GM21381 (cell line): ENCODE measurements around the gene PXYLP1.

Experiments used
- ATAC-seq: cut with Tn5 transposase; IDR thresholded peaks from one replicate; pipeline ENCODE4 v1.9.1; 2021; ENCODE audit warnings: mild to moderate bottlenecking, moderate library complexity; ENCODE audit not compliant: unreplicated experiment

PXYLP1 gene

DNA sequence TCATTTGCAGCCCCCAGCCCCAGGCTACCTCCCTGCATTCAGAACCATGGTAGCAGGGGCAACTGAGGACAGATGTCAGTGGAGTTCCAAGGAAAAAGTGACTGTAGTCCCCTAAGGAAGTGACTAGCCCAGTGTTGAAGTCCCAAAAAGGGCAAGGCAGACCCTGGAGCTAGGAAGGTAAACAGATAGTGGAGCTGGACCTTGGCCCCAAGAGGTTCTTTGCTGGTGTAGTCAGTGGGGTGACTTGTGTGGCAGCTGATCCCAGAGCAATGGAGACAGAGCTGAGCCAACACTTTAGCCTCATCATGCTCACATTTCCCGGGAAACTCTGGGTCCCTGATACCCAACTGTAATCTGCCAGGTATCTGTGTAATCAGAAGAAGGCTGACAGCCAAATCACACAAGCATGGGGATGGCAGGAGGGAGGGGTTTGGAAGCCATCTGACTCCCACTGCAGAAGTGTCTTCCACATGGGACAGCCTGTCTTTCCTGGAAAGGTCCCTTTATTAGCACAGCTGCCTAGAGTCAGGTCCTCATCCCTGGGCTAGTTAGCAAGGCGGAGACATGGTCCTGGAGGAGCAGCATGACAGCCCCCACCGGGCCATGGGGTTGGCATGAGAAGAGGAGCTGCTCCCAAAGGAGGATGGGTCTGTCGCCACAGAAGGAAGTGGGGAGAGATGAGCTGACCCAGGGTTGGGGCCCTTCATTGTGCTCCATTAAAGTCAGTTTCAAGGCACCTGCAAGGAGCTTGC is 39.8 kb downstream of the PXYLP1 start:
- no peak for ATAC-seq

DNA sequence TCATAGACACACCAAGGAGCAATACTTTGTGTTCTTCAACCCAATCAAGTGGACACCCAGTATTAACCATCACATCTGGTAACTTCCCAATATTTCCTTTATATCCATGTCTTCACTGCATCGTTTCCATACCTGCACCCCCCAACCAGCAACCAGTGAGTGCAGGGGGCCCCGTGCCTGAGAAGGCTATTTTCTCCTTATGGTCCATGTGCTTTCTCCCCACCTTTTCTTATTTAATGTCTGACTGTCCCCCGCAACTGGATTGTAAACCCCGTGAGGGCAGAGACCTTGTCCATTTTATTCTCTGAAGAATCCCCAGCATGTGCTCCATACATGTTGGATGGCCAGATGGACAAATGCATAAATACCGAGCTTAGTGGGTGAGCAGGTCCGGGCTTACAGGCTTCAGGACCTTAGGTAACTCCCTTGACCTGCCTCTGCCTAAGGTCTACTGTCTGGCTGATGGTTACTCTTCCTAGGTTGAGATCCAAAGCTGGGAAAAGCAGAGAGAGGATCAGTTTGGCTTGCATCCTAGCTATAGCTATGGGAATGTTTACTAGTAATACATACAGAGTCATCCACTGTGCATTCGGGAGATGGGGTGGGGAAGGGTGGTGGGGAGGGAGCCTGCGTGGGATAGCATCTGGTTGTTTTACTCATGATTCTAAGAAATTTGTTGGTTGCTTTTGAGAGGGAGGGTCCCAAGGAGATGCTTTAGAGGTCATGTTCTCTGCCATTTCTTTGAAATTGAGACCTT is 41.5 kb downstream of the PXYLP1 start:
- no peak for ATAC-seq

GRCh38 chr3:141273700-141274410 is 42.2 kb downstream of the PXYLP1 start:
- ATAC-seq: no peak

- ATAC-seq: no peak
Observed at GRCh38 chr3:141274411-141275031, 42.9 kb downstream of the PXYLP1 start.

GRCh38 chr3:141275032-141275422 is 43.4 kb downstream of the PXYLP1 start:
- ATAC-seq: no peak

DNA sequence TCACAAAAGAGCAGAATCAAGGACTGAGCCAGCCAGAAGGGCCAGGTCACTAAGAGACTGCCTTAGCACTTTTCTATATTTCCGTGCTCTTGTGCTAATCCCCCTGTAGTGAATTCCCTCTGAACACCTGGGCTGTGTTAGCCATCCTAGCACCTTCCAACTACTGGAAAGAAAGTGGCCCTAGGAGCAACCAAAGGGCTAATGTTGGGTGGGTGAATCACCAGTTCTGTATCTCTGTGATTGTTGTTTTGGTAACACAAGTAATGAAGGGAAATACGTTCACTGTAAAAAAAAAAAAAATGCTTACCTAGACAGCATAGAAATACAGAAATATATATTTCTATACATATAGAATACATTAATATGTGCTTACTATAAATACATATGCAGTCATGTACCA is 43.9 kb downstream of the PXYLP1 start:
- no peak for ATAC-seq

- no peak for ATAC-seq
Observed at GRCh38 chr3:141275973-141276372, 44.3 kb downstream of the PXYLP1 start.

GRCh38 chr3:141276398-141276797 is 44.8 kb downstream of the PXYLP1 start:
- no peak for ATAC-seq

DNA sequence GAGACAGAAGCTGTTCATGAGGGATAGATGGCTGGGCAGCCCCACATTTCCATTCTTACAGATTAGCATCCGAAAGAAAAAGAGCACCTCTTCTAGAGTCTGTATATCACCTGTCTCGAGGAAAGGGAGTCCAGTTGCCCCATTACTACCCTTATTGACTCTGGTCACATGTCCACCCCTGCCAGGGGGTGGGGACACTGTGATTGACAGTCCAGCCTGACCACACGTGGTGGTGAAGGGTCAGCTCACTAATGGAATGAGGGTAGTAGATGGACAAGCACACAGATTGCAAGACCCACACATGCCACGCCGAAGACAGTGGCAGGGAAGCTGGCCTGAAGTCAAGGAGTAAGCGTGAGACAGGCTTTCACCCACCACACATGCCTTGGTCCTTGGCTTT is 45.8 kb downstream of the PXYLP1 start:
- no peak for ATAC-seq

GRCh38 chr3:141278196-141279076 is 46.8 kb downstream of the PXYLP1 start:
- ATAC-seq: no peak

GRCh38 chr3:141279077-141279967 is 47.7 kb downstream of the PXYLP1 start:
- no peak for ATAC-seq

- no peak for ATAC-seq
Observed at GRCh38 chr3:141280086-141280485, 48.5 kb downstream of the PXYLP1 start.

GRCh38 chr3:141280690-141281089 is 49.1 kb downstream of the PXYLP1 start:
- ATAC-seq: no peak

- ATAC-seq: no peak
Observed at GRCh38 chr3:141285570-141285969, 53.9 kb downstream of the PXYLP1 start.

GRCh38 chr3:141286856-141287255 is 55.2 kb downstream of the PXYLP1 start:
- no peak for ATAC-seq

DNA sequence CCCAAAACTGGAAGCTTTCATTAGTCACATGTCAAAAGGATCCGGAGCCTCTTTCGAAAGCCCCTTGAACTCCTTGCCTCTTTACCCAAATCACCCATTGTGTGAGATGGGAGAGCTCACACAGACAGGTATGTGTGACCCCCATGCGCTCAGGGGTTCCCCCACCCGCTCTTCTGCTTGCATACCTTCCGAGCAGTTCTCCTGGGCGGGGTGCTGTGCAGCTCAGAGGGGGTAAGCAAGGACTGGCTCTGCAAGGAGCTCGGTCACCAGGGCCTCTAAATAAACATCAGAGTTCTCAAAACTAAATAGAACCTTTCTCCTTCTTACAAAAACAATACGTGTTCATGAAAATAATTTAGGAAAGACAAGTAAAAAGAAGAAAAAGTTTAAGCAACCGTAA is 55.7 kb downstream of the PXYLP1 start:
- ATAC-seq: no peak

GRCh38 chr3:141288336-141288990 is 56.8 kb downstream of the PXYLP1 start:
- ATAC-seq: no peak

DNA sequence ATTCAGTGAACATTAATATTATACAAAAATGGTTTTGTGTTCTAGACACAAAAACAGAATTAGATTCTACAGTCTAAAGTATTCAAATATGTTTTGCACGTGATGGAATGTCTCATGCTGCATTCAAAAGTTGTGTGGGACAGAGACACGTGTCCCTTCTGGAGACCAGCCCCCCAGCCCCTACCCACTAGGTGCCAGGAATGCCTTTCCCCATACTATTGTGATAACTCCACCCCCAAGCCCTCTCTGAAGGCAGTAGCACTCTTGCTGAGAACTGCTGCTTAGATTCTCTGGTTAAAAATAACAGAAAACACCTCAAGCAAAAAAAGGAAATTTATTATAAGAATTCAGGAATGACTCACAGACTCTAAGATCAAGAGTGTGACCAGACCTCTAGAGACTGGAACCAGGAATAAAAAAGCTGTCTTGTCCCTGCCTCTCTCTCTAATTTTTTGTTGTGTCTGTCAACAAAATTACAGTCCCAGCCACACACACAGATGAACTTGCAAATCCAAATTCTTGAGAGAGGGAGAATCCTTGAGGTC is 57.7 kb downstream of the PXYLP1 start:
- ATAC-seq: no peak
